ENCODE measurements around the gene CCDC88C.

Gene CCDC88C

GRCh38 chr14:91303091-91303923 is 114.3 kb downstream of the CCDC88C start:
- H3K27ac ChIP-seq (ENCODE audit: low read depth, low read length) = no peak overlapping the region

DNA sequence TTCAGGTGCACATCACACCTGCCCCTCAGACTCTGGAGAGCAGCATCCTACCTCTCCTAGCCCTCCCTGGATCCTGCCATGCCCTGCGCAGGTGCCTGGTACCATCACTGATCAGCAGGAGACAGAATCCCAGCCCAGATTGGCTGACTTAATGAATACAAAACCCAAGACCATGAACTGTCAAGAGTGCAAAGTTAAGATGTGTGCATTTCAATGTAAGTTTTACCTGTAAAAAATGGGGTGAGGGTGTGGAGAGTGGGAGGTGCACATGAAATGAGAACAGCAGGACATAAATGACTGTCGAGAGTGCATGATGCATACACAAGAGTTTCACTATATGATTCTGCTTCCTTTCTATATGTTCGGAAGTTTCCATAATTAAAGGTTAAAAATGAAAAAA is 115.2 kb downstream of the CCDC88C start:
- Histone ChIP-seq H2BK120ac (ENCODE audit: low read depth, low read length) (no peak overlapping the region), H3K18ac (ENCODE audit: low read length) (no peak overlapping the region), H3K4me2 (ENCODE audit: low read length) (no peak overlapping the region), H3K4me1 (ENCODE audit: control insufficient read depth, low read depth, low read length) (no peaks in the 10 kb centered on the region), H3K4ac (ENCODE audit: low read depth, low read length) (no peak overlapping the region), H3K4me3 (ENCODE audit: low read length) (no peak overlapping the region), H3K9ac (ENCODE audit: low read length) (no peak overlapping the region), H2AK5ac (ENCODE audit: low read length) (no peak overlapping the region), H3K56ac (ENCODE audit: low read length) (no peak overlapping the region), H2BK15ac (replicated peaks; ENCODE audit: low read depth) (no peak overlapping the region), H3K79me2 (ENCODE audit: control insufficient read depth, insufficient read depth, low read length) (no peaks in the 10 kb centered on the region), H2BK5ac (ENCODE audit: low read length) (no peak overlapping the region), H3K23ac (ENCODE audit: low read length) (no peak overlapping the region), H3K36me3 (ENCODE audit: control insufficient read depth, insufficient read depth, low read length) (peaks cover 10% of the 10 kb centered on the region), H3K27me3 (ENCODE audit: insufficient read depth, low read length, poor library complexity) (no peaks in the 10 kb centered on the region), H3K79me1 (ENCODE audit: low read length) (peaks cover 2% of the 10 kb centered on the region), H3K27ac (ENCODE audit: low read depth, low read length) (no peak overlapping the region), H4K8ac (ENCODE audit: low read depth, low read length) (no peak overlapping the region), H4K5ac (ENCODE audit: low read length) (no peak overlapping the region)
- DNase-seq = no peak
- no CpG with 5 or more reads among the region's 3 CpGs for WGBS (ENCODE audit: extremely low coverage, insufficient coverage, low lambda C conversion rate)

More at GRCh38 chr14:91303091-91303923, 114.3 kb downstream of the CCDC88C start:
- Histone ChIP-seq H2BK5ac (ENCODE audit: low read length) (no peak overlapping the region), H3K79me2 (ENCODE audit: control insufficient read depth, insufficient read depth, low read length) (no peaks in the 10 kb centered on the region), H3K23ac (ENCODE audit: low read length) (no peak overlapping the region), H3K79me1 (ENCODE audit: low read length) (peaks cover 2% of the 10 kb centered on the region), H3K9ac (ENCODE audit: low read length) (peak overlapping the region; percentile 73), H4K5ac (ENCODE audit: low read length) (no peak overlapping the region), H3K4me2 (ENCODE audit: low read length) (peak overlapping the region; percentile 56), H4K8ac (ENCODE audit: low read depth, low read length) (no peak overlapping the region), H3K18ac (ENCODE audit: low read length) (no peak overlapping the region), H2BK15ac (replicated peaks; ENCODE audit: low read depth) (no peak overlapping the region), H3K4me1 (ENCODE audit: control insufficient read depth, low read depth, low read length) (no peaks in the 10 kb centered on the region), H3K36me3 (ENCODE audit: control insufficient read depth, insufficient read depth, low read length) (peaks cover 14% of the 10 kb centered on the region), H3K56ac (ENCODE audit: low read length) (peak overlapping the region; percentile 94), H3K4me3 (ENCODE audit: low read length) (no peak overlapping the region), H2BK120ac (ENCODE audit: low read depth, low read length) (no peak overlapping the region), H3K4ac (ENCODE audit: low read depth, low read length) (no peak overlapping the region), H3K27me3 (ENCODE audit: insufficient read depth, low read length, poor library complexity) (no peaks in the 10 kb centered on the region), H2AK5ac (ENCODE audit: low read length) (no peak overlapping the region)
- no CpG with 5 or more reads among the region's 23 CpGs for WGBS (ENCODE audit: extremely low coverage, insufficient coverage, low lambda C conversion rate)
- peak; percentile 99 for DNase-seq

DNA sequence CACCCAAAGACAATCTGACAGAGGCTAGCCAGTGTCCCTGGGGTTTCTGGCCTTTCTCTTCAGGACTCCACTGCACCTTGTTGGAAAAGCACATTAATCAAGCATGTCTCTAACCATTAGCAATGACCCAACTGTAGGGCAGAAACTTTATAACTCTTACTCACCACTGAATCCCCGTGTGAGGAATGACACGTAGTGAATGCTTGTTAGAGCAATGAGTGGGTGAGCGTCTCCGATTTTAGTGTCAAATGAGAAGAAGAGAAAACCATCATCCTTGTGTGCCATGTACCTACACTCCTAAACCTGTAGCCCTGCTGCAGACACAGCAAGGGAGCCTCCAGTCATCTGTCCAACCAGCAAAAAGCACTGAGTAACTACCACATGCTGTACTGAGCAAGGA is 116.7 kb downstream of the CCDC88C start:
- H4K5ac ChIP-seq (ENCODE audit: low read length) = no peak overlapping the region
- no peak overlapping the region for H3K27ac ChIP-seq (ENCODE audit: low read depth, low read length)
- no peak overlapping the region for H3K18ac ChIP-seq (ENCODE audit: low read length)
- H3K23ac ChIP-seq (ENCODE audit: low read length) = no peak overlapping the region
- H3K9ac ChIP-seq (ENCODE audit: low read length) = no peak overlapping the region
- peaks cover 15% of the 10 kb centered on the region for H3K36me3 ChIP-seq (ENCODE audit: control insufficient read depth, insufficient read depth, low read length)
- no peak overlapping the region for H2BK15ac ChIP-seq (replicated peaks; ENCODE audit: low read depth)
- H3K56ac ChIP-seq (ENCODE audit: low read length) = no peak overlapping the region
- no CpG with 5 or more reads among the region's 4 CpGs for WGBS (ENCODE audit: extremely low coverage, insufficient coverage, low lambda C conversion rate)
- H2BK120ac ChIP-seq (ENCODE audit: low read depth, low read length) = no peak overlapping the region
- H2AK5ac ChIP-seq (ENCODE audit: low read length) = no peak overlapping the region
- no peak overlapping the region for H2BK5ac ChIP-seq (ENCODE audit: low read length)
- H3K79me2 ChIP-seq (ENCODE audit: control insufficient read depth, insufficient read depth, low read length) = no peaks in the 10 kb centered on the region
- H3K4ac ChIP-seq (ENCODE audit: low read depth, low read length) = no peak overlapping the region
- H3K4me3 ChIP-seq (ENCODE audit: low read length) = no peak overlapping the region
- H3K4me1 ChIP-seq (ENCODE audit: control insufficient read depth, low read depth, low read length) = no peaks in the 10 kb centered on the region
- no peak overlapping the region for H3K4me2 ChIP-seq (ENCODE audit: low read length)
- H4K8ac ChIP-seq (ENCODE audit: low read depth, low read length) = no peak overlapping the region
- H3K79me1 ChIP-seq (ENCODE audit: low read length) = peaks cover 2% of the 10 kb centered on the region
- no peak for DNase-seq
- H3K27me3 ChIP-seq (ENCODE audit: insufficient read depth, low read length, poor library complexity) = no peaks in the 10 kb centered on the region

- Histone ChIP-seq H2BK120ac (ENCODE audit: low read depth, low read length) (no peak overlapping the region), H3K27ac (ENCODE audit: low read depth, low read length) (peak overlapping the region; percentile 16), H3K4me3 (ENCODE audit: low read length) (no peak overlapping the region), H3K9ac (ENCODE audit: low read length) (no peak overlapping the region), H4K8ac (ENCODE audit: low read depth, low read length) (no peak overlapping the region), H3K27me3 (ENCODE audit: insufficient read depth, low read length, poor library complexity) (no peaks in the 10 kb centered on the region), H2AK5ac (ENCODE audit: low read length) (no peak overlapping the region), H3K23ac (ENCODE audit: low read length) (no peak overlapping the region), H3K18ac (ENCODE audit: low read length) (no peak overlapping the region), H3K4ac (ENCODE audit: low read depth, low read length) (no peak overlapping the region), H2BK15ac (replicated peaks; ENCODE audit: low read depth) (no peak overlapping the region), H3K4me1 (ENCODE audit: control insufficient read depth, low read depth, low read length) (no peaks in the 10 kb centered on the region), H3K79me2 (ENCODE audit: control insufficient read depth, insufficient read depth, low read length) (no peaks in the 10 kb centered on the region), H3K36me3 (ENCODE audit: control insufficient read depth, insufficient read depth, low read length) (peaks cover 12% of the 10 kb centered on the region), H2BK5ac (ENCODE audit: low read length) (no peak overlapping the region), H3K4me2 (ENCODE audit: low read length) (no peak overlapping the region), H4K5ac (ENCODE audit: low read length) (no peak overlapping the region), H3K79me1 (ENCODE audit: low read length) (peaks cover 2% of the 10 kb centered on the region), H3K56ac (ENCODE audit: low read length) (no peak overlapping the region)
- no CpG with 5 or more reads among the region's 10 CpGs for WGBS (ENCODE audit: extremely low coverage, insufficient coverage, low lambda C conversion rate)
- DNase-seq = no peak
Measured at GRCh38 chr14:91300283-91300895, 117.2 kb downstream of the CCDC88C start.

GRCh38 chr14:91299121-91300115 is 118.2 kb downstream of the CCDC88C start:
- H3K4me2 ChIP-seq (ENCODE audit: low read length) = no peak overlapping the region
- H2BK5ac ChIP-seq (ENCODE audit: low read length) = no peak overlapping the region
- no peaks in the 10 kb centered on the region for H3K4me1 ChIP-seq (ENCODE audit: control insufficient read depth, low read depth, low read length)
- no peak overlapping the region for H3K56ac ChIP-seq (ENCODE audit: low read length)
- no peak overlapping the region for H3K27ac ChIP-seq (ENCODE audit: low read depth, low read length)
- H3K23ac ChIP-seq (ENCODE audit: low read length) = no peak overlapping the region
- no peak overlapping the region for H3K18ac ChIP-seq (ENCODE audit: low read length)
- H2AK5ac ChIP-seq (ENCODE audit: low read length) = no peak overlapping the region
- H3K9ac ChIP-seq (ENCODE audit: low read length) = no peak overlapping the region
- no peak overlapping the region for H4K8ac ChIP-seq (ENCODE audit: low read depth, low read length)
- peaks cover 2% of the 10 kb centered on the region for H3K79me1 ChIP-seq (ENCODE audit: low read length)
- no CpG with 5 or more reads among the region's 31 CpGs for WGBS (ENCODE audit: extremely low coverage, insufficient coverage, low lambda C conversion rate)
- no peak overlapping the region for H3K4me3 ChIP-seq (ENCODE audit: low read length)
- H2BK15ac ChIP-seq (replicated peaks; ENCODE audit: low read depth) = no peak overlapping the region
- peaks cover 11% of the 10 kb centered on the region for H3K36me3 ChIP-seq (ENCODE audit: control insufficient read depth, insufficient read depth, low read length)
- H3K4ac ChIP-seq (ENCODE audit: low read depth, low read length) = no peak overlapping the region
- no peak for DNase-seq
- no peaks in the 10 kb centered on the region for H3K79me2 ChIP-seq (ENCODE audit: control insufficient read depth, insufficient read depth, low read length)
- no peak overlapping the region for H4K5ac ChIP-seq (ENCODE audit: low read length)
- no peaks in the 10 kb centered on the region for H3K27me3 ChIP-seq (ENCODE audit: insufficient read depth, low read length, poor library complexity)
- H2BK120ac ChIP-seq (ENCODE audit: low read depth, low read length) = no peak overlapping the region
